H9 (cell line): Measurements from ENCODE around the gene GOLGA8A. TPM values are rescaled to one million over a fixed set of nuclear protein-coding genes. Genes with fewer than 3 reads are reported as not detected.

Source experiments
- DNase-seq: peaks from one replicate; pipeline ENCODE4 v3.0.0-alpha.2; 2017
- H2AFZ ChIP-seq: one replicate; pipeline ENCODE4 v1.6.1; 2013; ENCODE audit warnings: mild to moderate bottlenecking, low read length, control low read depth, moderate library complexity
- H2AK5ac ChIP-seq: 2 replicates; pipeline ENCODE4 v1.6.1; 2013; ENCODE audit warnings: low read length, control low read depth, mixed read lengths; ENCODE audit not compliant: insufficient read length
- H2BK120ac ChIP-seq: one replicate; pipeline ENCODE4 v1.6.1; 2013; ENCODE audit warnings: low read depth, mild to moderate bottlenecking, low read length, control low read depth, inconsistent platforms; ENCODE audit not compliant: poor library complexity, severe bottlenecking
- H2BK12ac ChIP-seq: 2 replicates; pipeline ENCODE4 v1.6.1; 2013; ENCODE audit warnings: low read length, control low read depth, mixed read lengths, low read depth; ENCODE audit not compliant: insufficient read length
- H2BK15ac ChIP-seq: 2 replicates; pipeline ENCODE4 v1.6.1; 2013; ENCODE audit warnings: low read depth, low read length, control low read depth
- H2BK20ac ChIP-seq: one replicate; pipeline ENCODE4 v1.6.1; 2013; ENCODE audit warnings: low read depth, mild to moderate bottlenecking, low read length, control low read depth, inconsistent platforms; ENCODE audit not compliant: poor library complexity, severe bottlenecking
- H2BK5ac ChIP-seq: 2 replicates; pipeline ENCODE4 v1.6.1; 2013; ENCODE audit warnings: low read length, control low read depth, mixed read lengths; ENCODE audit not compliant: insufficient read length
- H3K14ac ChIP-seq: 2 replicates; pipeline ENCODE4 v1.6.1; 2013; ENCODE audit warnings: low read length, control low read depth; ENCODE audit not compliant: insufficient read depth
- H3K18ac ChIP-seq: 2 replicates; pipeline ENCODE4 v1.6.1; 2013; ENCODE audit warnings: low read depth, mild to moderate bottlenecking, mixed read lengths, low read length, control low read depth; ENCODE audit not compliant: insufficient read length
- H3K23ac ChIP-seq: 2 replicates; pipeline ENCODE4 v1.6.1; 2013; ENCODE audit warnings: low read length, control low read depth, mixed read lengths, low read depth; ENCODE audit not compliant: insufficient read length
- H3K23me2 ChIP-seq: 2 replicates; pipeline ENCODE4 v1.6.1; 2013; ENCODE audit warnings: low read depth, mild to moderate bottlenecking, mixed read lengths, low read length, control low read depth; ENCODE audit not compliant: insufficient read length, poor library complexity, severe bottlenecking
- H3K27ac ChIP-seq: 2 replicates; pipeline ENCODE4 v1.5.1; 2013; ENCODE audit warnings: low read length, control low read depth, mixed read lengths, low read depth; ENCODE audit not compliant: insufficient read length
- H3K27me3 ChIP-seq: 2 replicates; pipeline ENCODE4 v1.6.1; 2013; ENCODE audit warnings: low read length, control low read depth, inconsistent platforms; ENCODE audit not compliant: insufficient read depth
- H3K4ac ChIP-seq: 2 replicates; pipeline ENCODE4 v1.6.1; 2013; ENCODE audit warnings: low read depth, mild to moderate bottlenecking, control low read depth, inconsistent platforms, low read length, moderate library complexity
- H3K4me1 ChIP-seq: 2 replicates; pipeline ENCODE4 v1.6.1; 2013; ENCODE audit warnings: low read length, control low read depth, inconsistent platforms; ENCODE audit not compliant: insufficient read depth
- H3K4me2 ChIP-seq: 2 replicates; pipeline ENCODE4 v1.6.1; 2013; ENCODE audit warnings: low read length, control low read depth, mixed read lengths; ENCODE audit not compliant: insufficient read length, insufficient read depth
- H3K56ac ChIP-seq: 2 replicates; pipeline ENCODE4 v1.6.1; 2013; ENCODE audit warnings: low read depth, mild to moderate bottlenecking, mixed read lengths, low read length, control low read depth; ENCODE audit not compliant: insufficient read length
- H3K79me1 ChIP-seq: 2 replicates; pipeline ENCODE4 v1.6.1; 2013; ENCODE audit warnings: low read depth, mild to moderate bottlenecking, moderate library complexity, low read length, control low read depth, inconsistent platforms; ENCODE audit not compliant: insufficient read depth, poor library complexity, severe bottlenecking
- H3K79me2 ChIP-seq: 2 replicates; pipeline ENCODE4 v1.6.1; 2013; ENCODE audit warnings: low read length, control low read depth, inconsistent platforms; ENCODE audit not compliant: insufficient read depth
- H3K9ac ChIP-seq: 2 replicates; pipeline ENCODE4 v1.6.1; 2013; ENCODE audit warnings: low read length, control low read depth, mixed read lengths; ENCODE audit not compliant: insufficient read length; ENCODE audit errors: extremely low read depth
- H3K9me3 ChIP-seq: one replicate; pipeline ENCODE4 v1.6.1; 2013; ENCODE audit warnings: low read depth, low read length, inconsistent platforms; ENCODE audit not compliant: control insufficient read depth
- H3T11ph ChIP-seq: one replicate; pipeline ENCODE4 v1.6.1; 2013; ENCODE audit warnings: mild to moderate bottlenecking, low read length, control low read depth, inconsistent platforms
- H4K20me1 ChIP-seq: one replicate; pipeline ENCODE4 v1.6.1; 2013; ENCODE audit not compliant: control insufficient read depth, insufficient read length, insufficient read depth
- H4K5ac ChIP-seq: 2 replicates; pipeline ENCODE4 v1.6.1; 2013; ENCODE audit warnings: low read depth, mild to moderate bottlenecking, mixed read lengths, low read length, control low read depth; ENCODE audit not compliant: insufficient read length
- H4K8ac ChIP-seq: replicated peaks from 2 replicates; pipeline ENCODE4 v1.6.1; 2013; ENCODE audit warnings: low read length, control low read depth, mixed read lengths, low read depth; ENCODE audit not compliant: insufficient read length
- H4K91ac ChIP-seq: 2 replicates; pipeline ENCODE4 v1.6.1; 2013; ENCODE audit warnings: low read depth, mild to moderate bottlenecking, moderate library complexity, mixed read lengths, low read length, control low read depth; ENCODE audit not compliant: insufficient read length
- H3K27ac Mint-ChIP-seq, 3 experiments: 2 replicates in 2 of 3; 3 replicates in 1 of 3; pipeline ENCODE4 v1.8.0; 2020 to 2021; ENCODE audit warnings: mixed read lengths in 3 of 3, mild to moderate bottlenecking in 1 of 3, moderate library complexity in 1 of 3
- H3K27me3 Mint-ChIP-seq: 2 replicates; pipeline ENCODE4 v1.8.0; 2021; ENCODE audit warnings: low read depth, mild to moderate bottlenecking, moderate library complexity, mixed read lengths
- H3K36me3 Mint-ChIP-seq, 3 experiments: 2 replicates in 2 of 3; 3 replicates in 1 of 3; pipeline ENCODE4 v1.8.0; 2020 to 2021; ENCODE audit warnings: low read depth in 3 of 3, mixed read lengths in 3 of 3; ENCODE audit not compliant: insufficient read depth in 1 of 3
- H3K4me1 Mint-ChIP-seq, 2 experiments: 2 replicates each; pipeline ENCODE4 v1.8.0; 2020; ENCODE audit warnings: mixed read lengths in 2 of 2
- H3K4me3 Mint-ChIP-seq, 2 experiments: 2 replicates in 1 of 2; 3 replicates in 1 of 2; pipeline ENCODE4 v1.8.0; 2020 to 2021; ENCODE audit warnings: mild to moderate bottlenecking in 2 of 2, mixed read lengths in 2 of 2, moderate library complexity in 1 of 2
- H3K9me3 Mint-ChIP-seq, 2 experiments: 2 replicates in 1 of 2; 3 replicates in 1 of 2; pipeline ENCODE4 v1.8.0; 2020; ENCODE audit warnings: mild to moderate bottlenecking in 2 of 2, mixed read lengths in 2 of 2, moderate library complexity in 1 of 2
- WGBS: extraction: QIAGEN DNeasy Blood & Tissue Kit; methylation state at CpG from one replicate; pipeline ENCODE4 v1.1.7; 2013; ENCODE audit warnings: missing lambda C conversion rate, low lambda C conversion rate, mixed read lengths; ENCODE audit not compliant: insufficient read length; ENCODE audit errors: extremely low coverage; 5-methylcytosine and 5-hydroxymethylcytosine counted together
- total RNA-seq: library from RNA; stranded (reverse); gene quantifications from 2 replicates; pipeline ENCODE4 v1.2.1, GENCODE V29; 2021
- TF ChIP-seq, protein P1 (sequence below): fragments of 200-600 bp; sonication (generic); conservative IDR thresholded peaks from 3 replicates; pipeline ENCODE4 v1.8.0; 2021; ENCODE audit warnings: antibody characterized with exemption, mild to moderate bottlenecking

The GOLGA8A gene
- total RNA-seq, 1 experiment from 2014 or later: 58.8 TPM

GRCh38 chr15:34473840-34474239, 36.2 kb upstream of the GOLGA8A start:
- H3K36me3 Mint-ChIP-seq: no peaks in the 10 kb centered on the region
- H3K4me1 ChIP-seq: no peaks in the 10 kb centered on the region

More at GRCh38 chr15:34473840-34474239, 36.2 kb upstream of the GOLGA8A start:
- Mint-ChIP-seq H3K27me3 (peaks cover 6% of the 10 kb centered on the region; the same call in 1 of the 2 replicates), H3K4me3 (no peak overlapping the region), H3K4me1 (peaks cover 0 to 8% of the 10 kb centered on the region in 2 experiments; a peak in 2 of 4 replicates), H3K9me3 (no peaks in the 10 kb centered on the region), H3K27ac (no peak overlapping the region)
- no peak overlapping the region for H3K4ac ChIP-seq
- TF ChIP-seq, protein P1, sequence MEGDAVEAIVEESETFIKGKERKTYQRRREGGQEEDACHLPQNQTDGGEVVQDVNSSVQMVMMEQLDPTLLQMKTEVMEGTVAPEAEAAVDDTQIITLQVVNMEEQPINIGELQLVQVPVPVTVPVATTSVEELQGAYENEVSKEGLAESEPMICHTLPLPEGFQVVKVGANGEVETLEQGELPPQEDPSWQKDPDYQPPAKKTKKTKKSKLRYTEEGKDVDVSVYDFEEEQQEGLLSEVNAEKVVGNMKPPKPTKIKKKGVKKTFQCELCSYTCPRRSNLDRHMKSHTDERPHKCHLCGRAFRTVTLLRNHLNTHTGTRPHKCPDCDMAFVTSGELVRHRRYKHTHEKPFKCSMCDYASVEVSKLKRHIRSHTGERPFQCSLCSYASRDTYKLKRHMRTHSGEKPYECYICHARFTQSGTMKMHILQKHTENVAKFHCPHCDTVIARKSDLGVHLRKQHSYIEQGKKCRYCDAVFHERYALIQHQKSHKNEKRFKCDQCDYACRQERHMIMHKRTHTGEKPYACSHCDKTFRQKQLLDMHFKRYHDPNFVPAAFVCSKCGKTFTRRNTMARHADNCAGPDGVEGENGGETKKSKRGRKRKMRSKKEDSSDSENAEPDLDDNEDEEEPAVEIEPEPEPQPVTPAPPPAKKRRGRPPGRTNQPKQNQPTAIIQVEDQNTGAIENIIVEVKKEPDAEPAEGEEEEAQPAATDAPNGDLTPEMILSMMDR: no peak
- no peaks in the 10 kb centered on the region for H4K20me1 ChIP-seq
- no peak overlapping the region for H2BK120ac ChIP-seq
- no peaks in the 10 kb centered on the region for H3K9me3 ChIP-seq
- no peak overlapping the region for H2AK5ac ChIP-seq
- no peak overlapping the region for H3K14ac ChIP-seq
- H3K79me1 ChIP-seq: no peaks in the 10 kb centered on the region
- H2BK15ac ChIP-seq: no peak overlapping the region
- no peaks in the 10 kb centered on the region for H3K79me2 ChIP-seq
- H2BK20ac ChIP-seq: no peak overlapping the region
- H2AFZ ChIP-seq: no peak overlapping the region
- H4K8ac ChIP-seq: no peak overlapping the region
- no peak for DNase-seq
- no peaks in the 10 kb centered on the region for H3K27me3 ChIP-seq
- no peak overlapping the region for H4K5ac ChIP-seq
- H3K18ac ChIP-seq: no peak overlapping the region
- WGBS: no CpG with 5 or more reads among the region's 1 CpG
- H4K91ac ChIP-seq: no peak overlapping the region
- H3K9ac ChIP-seq: no peak overlapping the region
- no peak overlapping the region for H3K4me2 ChIP-seq
- no peak overlapping the region for H3T11ph ChIP-seq
- H2BK12ac ChIP-seq: no peak overlapping the region
- H3K27ac ChIP-seq: no peak overlapping the region
- no peak overlapping the region for H3K56ac ChIP-seq
- H2BK5ac ChIP-seq: no peak overlapping the region
- H3K23ac ChIP-seq: no peak overlapping the region
- H3K23me2 ChIP-seq: no peaks in the 10 kb centered on the region
